Liver (tissue), 3 donors: ENCODE measurements around the gene COL5A1.

Experiments used
- CTCF ChIP-seq: fragments of 150-350 bp; IDR thresholded peaks from 2 replicates; pipeline ENCODE4 v1.5.1; 2017; ENCODE audit warnings: improper control_type of control experiment, low read depth, low read length; ENCODE audit not compliant: missing input control
- SP1 ChIP-seq: IDR thresholded peaks from 2 replicates; pipeline ENCODE4 v1.6.1; 2018; ENCODE audit warnings: antibody characterized with exemption, mild to moderate bottlenecking
- donor health status: healthy.
- donor health status: healthy.

- TF ChIP-seq SP1 = no peak
- no peak for TF ChIP-seq CTCF
Measured at GRCh38 chr9:134870746-134871662, 229.4 kb downstream of the COL5A1 start.
